Ishikawa (cell line): Measurements from ENCODE around the gene ADCY1.

Experiments
- CEBPB ChIP-seq: IDR thresholded peaks from 2 replicates; pipeline ENCODE4 v1.6.1; 2012
- CREB1 ChIP-seq: IDR thresholded peaks from 2 replicates; pipeline ENCODE4 v1.6.1; 2012; ENCODE audit warnings: low read depth
- EGR1 ChIP-seq: IDR thresholded peaks from 2 replicates; pipeline ENCODE4 v1.6.1; 2012
- EP300 ChIP-seq: IDR thresholded peaks from 2 replicates; pipeline ENCODE4 v1.6.1; 2012; ENCODE audit warnings: borderline replicate concordance
- NFIC ChIP-seq: IDR thresholded peaks from 2 replicates; pipeline ENCODE4 v1.6.1; 2012
- RAD21 ChIP-seq: IDR thresholded peaks from 2 replicates; pipeline ENCODE4 v1.6.1; 2012; ENCODE audit warnings: low read depth
- TAF1 ChIP-seq: IDR thresholded peaks from 2 replicates; pipeline ENCODE4 v1.6.1; 2012; ENCODE audit warnings: low read depth, mild to moderate bottlenecking
- TCF12 ChIP-seq: IDR thresholded peaks from 2 replicates; pipeline ENCODE4 v1.6.1; 2012; ENCODE audit warnings: low read depth
- TEAD4 ChIP-seq: IDR thresholded peaks from 2 replicates; pipeline ENCODE4 v1.6.1; 2012
- YY1 ChIP-seq: IDR thresholded peaks from 2 replicates; pipeline ENCODE4 v1.6.1; 2012; ENCODE audit warnings: low read depth
- TF ChIP-seq, protein P1 (sequence below): IDR thresholded peaks from 2 replicates; pipeline ENCODE4 v1.6.1; 2012; ENCODE audit warnings: low read depth, mild to moderate bottlenecking
- TF ChIP-seq, protein P2 (sequence below): IDR thresholded peaks from 2 replicates; pipeline ENCODE4 v1.6.1; 2012
- TF ChIP-seq, protein P3 (sequence below): IDR thresholded peaks from 2 replicates; pipeline ENCODE4 v1.6.1; 2012

DNA sequence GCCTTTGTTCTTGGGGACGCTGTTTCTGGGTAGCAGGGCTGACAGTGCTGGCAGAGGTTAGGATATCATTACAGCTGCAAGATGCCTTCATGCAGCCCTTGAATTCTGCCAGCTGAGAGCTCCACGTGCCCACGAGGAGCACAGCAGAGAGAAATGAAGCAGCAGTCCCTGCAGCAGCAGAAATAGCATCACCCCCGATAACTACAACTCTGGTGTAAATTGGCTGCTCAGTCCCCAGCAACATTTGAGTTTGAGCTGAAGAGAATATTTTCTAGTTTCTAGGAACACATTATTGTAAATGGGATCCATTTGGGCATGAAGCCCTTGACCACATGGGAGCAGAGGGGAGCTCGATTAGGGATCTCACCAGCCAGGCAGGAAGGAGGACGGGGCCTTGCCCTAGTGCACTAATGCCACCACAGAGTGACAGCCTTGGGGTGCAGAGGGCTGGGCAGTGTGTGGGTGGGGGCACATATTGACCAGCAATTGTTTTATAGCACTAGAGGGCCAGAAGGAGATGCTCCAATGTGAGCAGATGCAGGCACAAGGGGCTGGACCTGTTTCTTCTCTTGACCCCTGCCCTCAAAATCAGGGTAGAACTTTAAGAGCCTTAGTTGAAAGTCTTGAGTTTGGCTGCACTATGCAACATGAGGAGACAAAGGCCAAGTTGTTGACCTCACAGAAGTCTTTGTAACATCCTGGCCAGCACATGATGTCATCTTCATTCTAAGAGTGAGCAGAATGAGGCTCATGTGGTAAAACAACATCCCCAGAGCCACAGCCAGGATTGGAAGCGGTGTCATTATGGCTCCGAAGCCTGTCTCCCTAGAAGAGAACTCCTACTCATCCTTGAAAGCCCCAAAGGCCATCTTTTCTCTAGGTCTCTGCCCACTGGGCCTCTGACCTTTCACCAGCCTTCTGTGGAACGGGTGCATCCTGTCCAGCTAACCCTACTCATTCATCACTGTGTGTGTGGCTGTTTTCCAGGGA is 52.6 kb downstream of the ADCY1 start:
- TF ChIP-seq TAF1, result no peak
- TF ChIP-seq EP300, result no peak
- TF ChIP-seq TCF12, result no peak
- TF ChIP-seq, protein P1, sequence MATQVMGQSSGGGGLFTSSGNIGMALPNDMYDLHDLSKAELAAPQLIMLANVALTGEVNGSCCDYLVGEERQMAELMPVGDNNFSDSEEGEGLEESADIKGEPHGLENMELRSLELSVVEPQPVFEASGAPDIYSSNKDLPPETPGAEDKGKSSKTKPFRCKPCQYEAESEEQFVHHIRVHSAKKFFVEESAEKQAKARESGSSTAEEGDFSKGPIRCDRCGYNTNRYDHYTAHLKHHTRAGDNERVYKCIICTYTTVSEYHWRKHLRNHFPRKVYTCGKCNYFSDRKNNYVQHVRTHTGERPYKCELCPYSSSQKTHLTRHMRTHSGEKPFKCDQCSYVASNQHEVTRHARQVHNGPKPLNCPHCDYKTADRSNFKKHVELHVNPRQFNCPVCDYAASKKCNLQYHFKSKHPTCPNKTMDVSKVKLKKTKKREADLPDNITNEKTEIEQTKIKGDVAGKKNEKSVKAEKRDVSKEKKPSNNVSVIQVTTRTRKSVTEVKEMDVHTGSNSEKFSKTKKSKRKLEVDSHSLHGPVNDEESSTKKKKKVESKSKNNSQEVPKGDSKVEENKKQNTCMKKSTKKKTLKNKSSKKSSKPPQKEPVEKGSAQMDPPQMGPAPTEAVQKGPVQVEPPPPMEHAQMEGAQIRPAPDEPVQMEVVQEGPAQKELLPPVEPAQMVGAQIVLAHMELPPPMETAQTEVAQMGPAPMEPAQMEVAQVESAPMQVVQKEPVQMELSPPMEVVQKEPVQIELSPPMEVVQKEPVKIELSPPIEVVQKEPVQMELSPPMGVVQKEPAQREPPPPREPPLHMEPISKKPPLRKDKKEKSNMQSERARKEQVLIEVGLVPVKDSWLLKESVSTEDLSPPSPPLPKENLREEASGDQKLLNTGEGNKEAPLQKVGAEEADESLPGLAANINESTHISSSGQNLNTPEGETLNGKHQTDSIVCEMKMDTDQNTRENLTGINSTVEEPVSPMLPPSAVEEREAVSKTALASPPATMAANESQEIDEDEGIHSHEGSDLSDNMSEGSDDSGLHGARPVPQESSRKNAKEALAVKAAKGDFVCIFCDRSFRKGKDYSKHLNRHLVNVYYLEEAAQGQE, result no peak
- no peak for TF ChIP-seq CREB1
- TF ChIP-seq YY1, result no peak
- TF ChIP-seq, protein P2, sequence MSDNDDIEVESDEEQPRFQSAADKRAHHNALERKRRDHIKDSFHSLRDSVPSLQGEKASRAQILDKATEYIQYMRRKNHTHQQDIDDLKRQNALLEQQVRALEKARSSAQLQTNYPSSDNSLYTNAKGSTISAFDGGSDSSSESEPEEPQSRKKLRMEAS, result no peak
- TF ChIP-seq RAD21, result no peak
- no peak for TF ChIP-seq EGR1
- no peak for TF ChIP-seq TEAD4
- TF ChIP-seq CEBPB, result no peak
- TF ChIP-seq, protein P3, sequence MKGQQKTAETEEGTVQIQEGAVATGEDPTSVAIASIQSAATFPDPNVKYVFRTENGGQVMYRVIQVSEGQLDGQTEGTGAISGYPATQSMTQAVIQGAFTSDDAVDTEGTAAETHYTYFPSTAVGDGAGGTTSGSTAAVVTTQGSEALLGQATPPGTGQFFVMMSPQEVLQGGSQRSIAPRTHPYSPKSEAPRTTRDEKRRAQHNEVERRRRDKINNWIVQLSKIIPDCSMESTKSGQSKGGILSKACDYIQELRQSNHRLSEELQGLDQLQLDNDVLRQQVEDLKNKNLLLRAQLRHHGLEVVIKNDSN, result no peak
- TF ChIP-seq NFIC, result no peak
